Gastrocnemius medialis (tissue), 4 donors: ENCODE results near the gene EMD. TPM values are rescaled to one million over a fixed set of nuclear protein-coding genes. Genes with fewer than 3 reads are reported as not detected.

Experiments used
- ATAC-seq, 2 donors: fragments of 150-250 bp; one replicate each; pipeline ENCODE4 v1.9.1; 2016
- DNase-seq, 2 donors: peaks; one replicate each; pipeline ENCODE4 v3.0.0-alpha.2; 2019
- H3K27ac ChIP-seq, 4 donors: fragments of 200-600 bp; sonication (generic); 1 replicate in 1 of 4; 2 replicates in 3 of 4; pipeline ENCODE4 v1.5.1; 2016 to 2018; ENCODE audit warnings: mild to moderate bottlenecking in 2 of 4, moderate library complexity in 1 of 4
- H3K27me3 ChIP-seq, 3 donors: fragments of 200-600 bp; sonication (generic) in 2 of 3; 1 replicate in 1 of 3; 2 replicates in 2 of 3; pipeline versions ENCODE4 v1.5.1 to v1.6.0; 2016 to 2019; ENCODE audit warnings: mild to moderate bottlenecking in 1 of 3, moderate library complexity in 1 of 3
- H3K36me3 ChIP-seq, 2 donors: fragments of 200-600 bp; sonication (generic) in 1 of 2; one replicate each; pipeline ENCODE4 v1.5.1; 2017 to 2018
- H3K4me1 ChIP-seq, 2 donors: fragments of 200-600 bp; sonication (generic) in 1 of 2; one replicate each; pipeline ENCODE4 v1.5.1; 2016 to 2017; ENCODE audit warnings: mild to moderate bottlenecking in 2 of 2
- H3K4me3 ChIP-seq, 4 donors: fragments of 200-600 bp; sonication (generic) in 3 of 4; 1 replicate in 1 of 4; 2 replicates in 3 of 4; pipeline ENCODE4 v1.5.1; 2016 to 2019; ENCODE audit warnings: mild to moderate bottlenecking in 2 of 4
- H3K9me3 ChIP-seq, 3 donors: fragments of 200-600 bp; sonication (generic) in 2 of 3; 1 replicate in 1 of 3; 2 replicates in 2 of 3; pipeline ENCODE4 v1.5.1; 2016 to 2019
- CTCF ChIP-seq, 5 experiments: fragments of 450-650 bp in 3 of 5; fragments of 200-600 bp in 2 of 5; sonication (generic) in 2 of 5; IDR thresholded peaks in 4 of 5; conservative IDR thresholded peaks in 1 of 5; 1 replicate in 4 of 5; 2 replicates in 1 of 5; pipeline ENCODE4 v1.5.1; 2016 to 2019; ENCODE audit warnings: antibody characterized with exemption in 5 of 5, mild to moderate bottlenecking in 3 of 5, moderate library complexity in 3 of 5
- POLR2A ChIP-seq, 2 donors: fragments of 450-650 bp; IDR thresholded peaks; one replicate each; pipeline ENCODE4 v1.6.1; 2017; ENCODE audit warnings: antibody characterized with exemption in 2 of 2, mild to moderate bottlenecking in 2 of 2, moderate library complexity in 2 of 2
- in situ Hi-C, 4 donors: fragments of 200-750 bp; cut with MboI; loops; one replicate each; pipeline versions ENCODE4 v1.15.0 to v1.8.0; 2017; ENCODE audit warnings: low sequenced_read_pairs in 4 of 4
- intact Hi-C: fragments of 100-400 bp; cut with DNase I; formaldehyde crosslinking; loops from one replicate; pipeline ENCODE4 v1.15.1; 2023; ENCODE audit warnings: low total_unique reads
- total RNA-seq, 4 donors: library from RNA; depleted of rRNA; stranded (reverse); fragments of >200 nt; gene quantifications; one replicate each; pipeline versions ENCODE4 v1.1.0 to v1.2.3, GENCODE V29; 2016

The EMD gene
- total RNA-seq, 4 donors from 2014 or later: 36.2 to 61.5 (median 53.2) TPM

DNA sequence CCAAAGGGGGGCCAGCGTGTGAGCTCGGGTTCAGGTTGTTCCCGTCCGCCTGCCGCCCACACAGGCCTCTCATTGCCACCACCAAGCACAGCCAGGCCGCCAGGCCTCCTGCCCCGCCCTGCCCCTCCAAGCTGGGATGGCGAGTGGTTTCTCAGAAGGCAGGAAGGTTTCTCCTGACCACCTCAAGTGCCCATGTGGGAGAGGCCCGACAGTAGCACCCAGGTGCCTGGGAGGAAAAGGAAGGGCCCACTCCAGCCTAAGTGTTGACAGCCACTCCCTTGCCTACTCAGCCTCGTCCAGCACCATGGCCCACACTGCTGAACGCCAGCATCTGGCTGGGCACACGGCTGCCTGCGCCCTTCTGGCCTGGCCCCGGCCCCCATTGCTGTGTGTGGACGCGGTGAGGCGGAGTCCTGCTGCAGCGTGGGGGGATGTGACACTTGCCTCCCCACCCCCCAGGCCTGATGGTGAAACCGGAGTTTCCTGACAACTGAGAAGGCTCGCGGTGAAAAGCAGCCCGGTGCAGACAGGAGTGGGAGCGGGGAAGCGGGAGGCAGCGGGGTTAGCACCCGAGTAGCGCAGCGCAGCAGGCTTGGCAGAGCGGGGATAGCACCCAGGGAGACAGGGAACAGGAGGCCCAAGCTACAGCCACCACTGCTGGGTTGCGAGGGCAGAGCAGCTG lies 23.9 kb upstream of the EMD start:
- in situ Hi-C loops: no loop called here
- TF ChIP-seq POLR2A (IDR thresholded peaks at IDR 0.05) (no peak), CTCF (IDR thresholded peaks at IDR 0.05 in 4 of 5, conservative IDR thresholded peaks at IDR 0.05 in 1 of 5) (no peak)
- Histone ChIP-seq H3K4me1 (no peaks in the 10 kb centered on the region), H3K27me3 (no peaks in the 10 kb centered on the region), H3K4me3 (no peak overlapping the region), H3K9me3 (no peaks in the 10 kb centered on the region), H3K36me3 (no peaks in the 10 kb centered on the region), H3K27ac (no peak overlapping the region)
- DNase-seq (no peak), ATAC-seq (no peak)
- intact Hi-C loops: no loop called here

- no peak overlapping the region for H3K4me3 ChIP-seq
- no peaks in the 10 kb centered on the region for H3K4me1 ChIP-seq
- no peaks in the 10 kb centered on the region for H3K9me3 ChIP-seq
- ATAC-seq: no peak
- no peak overlapping the region for H3K27ac ChIP-seq
- no peak for TF ChIP-seq POLR2A (IDR thresholded peaks at IDR 0.05)
- TF ChIP-seq CTCF (IDR thresholded peaks at IDR 0.05 in 4 of 5, conservative IDR thresholded peaks at IDR 0.05 in 1 of 5): no peak
- in situ Hi-C loops (no loop called here), intact Hi-C loops (no loop called here)
- no peaks in the 10 kb centered on the region for H3K27me3 ChIP-seq
- H3K36me3 ChIP-seq: no peaks in the 10 kb centered on the region
- no peak for DNase-seq
These were observed 23.3 kb upstream of the EMD start for GRCh38 chrX:154355776-154356140.

- DNase-seq: no peak
- H3K27ac ChIP-seq: no peak overlapping the region
These were observed 22.5 kb upstream of the EMD start for GRCh38 chrX:154356596-154356995.

GRCh38 chrX:154357205-154357604 lies 21.9 kb upstream of the EMD start:
- ATAC-seq: no peak

More at GRCh38 chrX:154356596-154356995, 22.5 kb upstream of the EMD start:
- H3K9me3 ChIP-seq: no peaks in the 10 kb centered on the region
- intact Hi-C loops: no loop called here
- H3K4me1 ChIP-seq: no peaks in the 10 kb centered on the region
- ATAC-seq: no peak
- H3K27me3 ChIP-seq: no peaks in the 10 kb centered on the region
- no peak overlapping the region for H3K4me3 ChIP-seq
- H3K36me3 ChIP-seq: no peaks in the 10 kb centered on the region
- TF ChIP-seq CTCF (IDR thresholded peaks at IDR 0.05 in 4 of 5, conservative IDR thresholded peaks at IDR 0.05 in 1 of 5) (no peak), POLR2A (IDR thresholded peaks at IDR 0.05) (no peak)
- in situ Hi-C loops: no loop called here

More at GRCh38 chrX:154357205-154357604, 21.9 kb upstream of the EMD start:
- DNase-seq: no peak
- Histone ChIP-seq H3K36me3 (no peaks in the 10 kb centered on the region), H3K4me1 (no peaks in the 10 kb centered on the region), H3K9me3 (no peaks in the 10 kb centered on the region), H3K4me3 (no peak overlapping the region), H3K27me3 (no peaks in the 10 kb centered on the region), H3K27ac (no peak overlapping the region)
- in situ Hi-C loops (no loop called here), intact Hi-C loops (no loop called here)
- no peak for TF ChIP-seq POLR2A (IDR thresholded peaks at IDR 0.05)
- TF ChIP-seq CTCF (IDR thresholded peaks at IDR 0.05 in 4 of 5, conservative IDR thresholded peaks at IDR 0.05 in 1 of 5): no peak
